GM10248 (cell line): Measurements from ENCODE around the gene FBXL13.
"Not testable (repeated sequence)": the region's sequence is repeated elsewhere in the genome, so short reads cannot be mapped to it uniquely, and the experiment has no call there.

Experiments used
- CTCF ChIA-PET: fragments of 300-600 bp; sonication (Branson Sonifier 250); formaldehyde crosslinking; extraction: SDS; loops from one replicate; lab custom pipeline; 2021; ENCODE audit warnings: antibody characterized with exemption; lab: Yijun Ruan, JAX
- POLR2A ChIA-PET: fragments of 350-650 bp; sonication (Branson Sonifier 250); formaldehyde crosslinking; extraction: SDS; loops from one replicate; lab custom pipeline; 2020; ENCODE audit warnings: antibody characterized with exemption; lab: Yijun Ruan, JAX
- DNase-seq: peaks from one replicate; pipeline ENCODE4 v3.0.0; 2012; ENCODE audit errors: extremely low spot score

FBXL13 gene

GRCh38 chr7:102763295-102763905 lies 311.2 kb downstream of the FBXL13 start:
- CTCF ChIA-PET, POLR2A ChIA-PET, DNase-seq: not testable (repeated sequence)
